NCI-H82 treated with DMSO at 0.1 percent for 48 hours (cell line): ENCODE results near the gene AGPAT2.

ENCODE experiments used
- DNase-seq: peaks from one replicate; lab custom pipeline; 2025; ENCODE audit not compliant: unreplicated experiment; lab: John Stamatoyannopoulos, UW

Gene AGPAT2

GRCh38 chr9:136664000-136664915 is 23.0 kb downstream of the AGPAT2 start:
- no peak for DNase-seq

- DNase-seq: no peak
Observed at GRCh38 chr9:136662656-136663581, 24.3 kb downstream of the AGPAT2 start, which contains the start of gene EGFL7. Gene EGFL7 (plus strand): TSS chr9:136662916. CDS start chr9:136668283, 5,367 bp downstream.

GRCh38 chr9:136662326-136662655 is 25.0 kb downstream of the AGPAT2 start:
- no peak for DNase-seq

- no peak for DNase-seq
Observed at GRCh38 chr9:136661641-136662325, 25.5 kb downstream of the AGPAT2 start.

- DNase-seq: no peak
Observed at GRCh38 chr9:136660971-136661550, 26.2 kb downstream of the AGPAT2 start.

GRCh38 chr9:136659861-136660784 is 27.1 kb downstream of the AGPAT2 start:
- DNase-seq: no peak

- no peak for DNase-seq
Observed at GRCh38 chr9:136658849-136659535, 28.3 kb downstream of the AGPAT2 start.

- no peak for DNase-seq
Observed at GRCh38 chr9:136657974-136658848, 29.0 kb downstream of the AGPAT2 start.

- no peak for DNase-seq
Observed at GRCh38 chr9:136656795-136657611, 30.3 kb downstream of the AGPAT2 start.

GRCh38 chr9:136656183-136656738 is 31.0 kb downstream of the AGPAT2 start:
- no peak for DNase-seq

GRCh38 chr9:136655536-136656182 is 31.6 kb downstream of the AGPAT2 start:
- no peak for DNase-seq

- DNase-seq: no peak
Observed at GRCh38 chr9:136654820-136655535, 32.3 kb downstream of the AGPAT2 start.

- DNase-seq: no peak
Observed at GRCh38 chr9:136653323-136654079, 33.8 kb downstream of the AGPAT2 start.

- no peak for DNase-seq
Observed at GRCh38 chr9:136651860-136652259, 35.4 kb downstream of the AGPAT2 start.

GRCh38 chr9:136650648-136651047 is 36.6 kb downstream of the AGPAT2 start:
- DNase-seq: no peak
